MM.1S (cell line): Measurements from ENCODE around the gene DYNLT4.

Source experiments
- EZH2phosphoT487 ChIP-seq: fragments of 300-600 bp; sonication (generic); IDR thresholded peaks from 2 replicates; pipeline ENCODE4 v1.6.1; 2018; ENCODE audit warnings: antibody characterized with exemption, low read length
- TF ChIP-seq, protein P1 (sequence below): fragments of 300-600 bp; sonication (generic); IDR thresholded peaks from 2 replicates; pipeline ENCODE4 v1.5.1; 2016; ENCODE audit warnings: antibody characterized with exemption, low read length, mixed read lengths

- TF ChIP-seq, protein P1, sequence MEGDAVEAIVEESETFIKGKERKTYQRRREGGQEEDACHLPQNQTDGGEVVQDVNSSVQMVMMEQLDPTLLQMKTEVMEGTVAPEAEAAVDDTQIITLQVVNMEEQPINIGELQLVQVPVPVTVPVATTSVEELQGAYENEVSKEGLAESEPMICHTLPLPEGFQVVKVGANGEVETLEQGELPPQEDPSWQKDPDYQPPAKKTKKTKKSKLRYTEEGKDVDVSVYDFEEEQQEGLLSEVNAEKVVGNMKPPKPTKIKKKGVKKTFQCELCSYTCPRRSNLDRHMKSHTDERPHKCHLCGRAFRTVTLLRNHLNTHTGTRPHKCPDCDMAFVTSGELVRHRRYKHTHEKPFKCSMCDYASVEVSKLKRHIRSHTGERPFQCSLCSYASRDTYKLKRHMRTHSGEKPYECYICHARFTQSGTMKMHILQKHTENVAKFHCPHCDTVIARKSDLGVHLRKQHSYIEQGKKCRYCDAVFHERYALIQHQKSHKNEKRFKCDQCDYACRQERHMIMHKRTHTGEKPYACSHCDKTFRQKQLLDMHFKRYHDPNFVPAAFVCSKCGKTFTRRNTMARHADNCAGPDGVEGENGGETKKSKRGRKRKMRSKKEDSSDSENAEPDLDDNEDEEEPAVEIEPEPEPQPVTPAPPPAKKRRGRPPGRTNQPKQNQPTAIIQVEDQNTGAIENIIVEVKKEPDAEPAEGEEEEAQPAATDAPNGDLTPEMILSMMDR = no peak
- TF ChIP-seq EZH2phosphoT487 = no peak
These were observed 35.9 kb upstream of the DYNLT4 start, which contains the start of gene PTCH2 for GRCh38 chr1:44842862-44843655.
